ENCODE measurements around the gene CTXN1.
"Not testable (repeated sequence)": the region's sequence is repeated elsewhere in the genome, so short reads cannot be mapped to it uniquely, and the experiment has no call there.

Gene CTXN1

DNA sequence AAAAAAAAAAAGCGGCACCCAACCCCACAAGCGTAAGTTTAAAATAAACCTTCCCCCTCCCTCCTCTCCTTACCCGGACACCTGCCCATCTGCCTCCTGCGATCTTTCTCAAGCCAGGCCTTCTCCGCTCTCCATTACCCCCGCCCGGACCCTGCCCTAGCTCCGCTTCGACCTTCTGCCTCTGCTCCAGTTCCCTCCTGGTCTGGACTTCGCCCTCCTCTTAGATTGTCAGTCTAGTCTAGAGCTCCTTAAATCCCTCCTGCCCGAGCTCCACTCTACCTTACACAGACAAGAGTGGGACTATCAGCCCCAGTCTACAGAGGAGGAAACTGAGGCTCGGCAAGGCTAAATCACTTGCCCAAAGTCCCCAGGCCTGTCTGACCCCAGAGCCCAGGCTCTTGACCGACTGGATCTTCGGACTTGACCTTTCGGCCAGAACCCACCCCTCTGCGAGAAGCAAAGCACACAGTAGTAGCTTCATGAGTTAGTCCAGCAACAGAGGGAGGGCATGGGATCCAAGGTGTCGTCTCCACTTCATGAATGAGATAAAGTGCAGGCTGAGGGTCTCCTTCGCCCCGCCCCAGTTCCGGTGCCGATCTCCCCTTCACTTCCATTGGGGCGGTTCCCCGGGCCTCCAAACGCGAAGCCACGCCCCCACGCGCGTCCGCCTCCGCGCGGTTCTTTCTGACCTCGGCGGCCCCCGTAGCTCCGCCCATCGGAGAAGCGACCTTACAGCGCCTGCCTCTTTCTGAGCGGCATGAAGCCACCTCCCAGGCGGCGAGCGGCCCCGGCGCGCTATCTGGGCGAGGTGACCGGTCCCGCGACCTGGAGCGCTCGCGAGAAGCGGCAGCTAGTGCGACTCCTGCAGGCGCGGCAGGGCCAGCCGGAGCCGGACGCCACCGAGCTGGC is 6.1 kb downstream of the CTXN1 start, which contains the start of gene SNAPC2:
Gene SNAPC2, plus strand, starts transcription at position 729 of the 909 bp plus-strand sequence. Its CDS starts 29 bp downstream, at position 758.
- no peak for TF ChIP-seq CTCF (conservative IDR thresholded peaks at IDR 0.05; ENCODE audit: low read depth, low read length)
- peak within 1 kb of the TSS; percentile 80 for H3K4me3 ChIP-seq (ENCODE audit: low read depth, low read length)
- DNase-seq (ENCODE audit: low read depth) = peak; percentile 95

DNA sequence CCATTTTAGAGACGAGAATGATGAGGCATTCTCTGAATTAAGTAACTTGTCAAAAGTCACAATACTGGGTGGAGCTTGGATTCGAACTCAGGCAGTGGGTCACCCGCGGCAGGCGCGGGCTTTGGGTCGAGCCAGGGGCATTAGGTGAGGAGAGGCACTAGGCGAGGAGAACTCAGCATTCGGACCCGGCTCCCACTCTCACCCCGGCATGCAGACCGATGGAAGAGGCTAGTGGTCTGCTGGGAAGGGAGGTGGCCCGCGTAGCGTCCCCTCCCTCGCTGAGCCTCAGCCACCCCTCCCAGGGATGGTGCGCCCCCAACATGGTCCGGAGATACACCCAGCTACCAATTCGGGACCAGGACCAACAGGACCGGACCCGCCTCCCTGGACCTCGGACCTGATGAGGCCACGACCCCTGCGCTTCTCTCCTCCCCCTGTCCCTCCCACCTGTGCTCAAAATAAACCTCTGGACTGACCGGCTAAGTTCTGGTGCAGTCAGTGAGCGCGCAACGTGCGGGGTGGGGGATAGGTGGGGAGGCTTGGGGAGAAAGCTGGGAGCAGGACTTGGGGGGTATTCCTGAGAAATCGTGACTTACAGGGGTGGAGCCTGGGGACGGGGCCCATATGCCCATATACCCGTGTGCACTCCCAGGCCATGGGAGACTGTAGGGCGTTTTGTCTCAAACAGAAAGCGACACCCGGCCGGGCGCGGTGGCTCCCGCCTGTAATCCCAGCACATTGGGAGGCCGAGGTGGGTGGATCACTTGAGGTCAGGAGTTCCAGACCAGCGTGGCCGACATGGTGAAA is 7.1 kb downstream of the CTXN1 start:
- TF ChIP-seq CTCF (conservative IDR thresholded peaks at IDR 0.05; ENCODE audit: low read depth, low read length) = no peak
- no peak overlapping the region for H3K4me3 ChIP-seq (ENCODE audit: low read depth, low read length)
- DNase-seq (ENCODE audit: low read depth) = no peak

DNA sequence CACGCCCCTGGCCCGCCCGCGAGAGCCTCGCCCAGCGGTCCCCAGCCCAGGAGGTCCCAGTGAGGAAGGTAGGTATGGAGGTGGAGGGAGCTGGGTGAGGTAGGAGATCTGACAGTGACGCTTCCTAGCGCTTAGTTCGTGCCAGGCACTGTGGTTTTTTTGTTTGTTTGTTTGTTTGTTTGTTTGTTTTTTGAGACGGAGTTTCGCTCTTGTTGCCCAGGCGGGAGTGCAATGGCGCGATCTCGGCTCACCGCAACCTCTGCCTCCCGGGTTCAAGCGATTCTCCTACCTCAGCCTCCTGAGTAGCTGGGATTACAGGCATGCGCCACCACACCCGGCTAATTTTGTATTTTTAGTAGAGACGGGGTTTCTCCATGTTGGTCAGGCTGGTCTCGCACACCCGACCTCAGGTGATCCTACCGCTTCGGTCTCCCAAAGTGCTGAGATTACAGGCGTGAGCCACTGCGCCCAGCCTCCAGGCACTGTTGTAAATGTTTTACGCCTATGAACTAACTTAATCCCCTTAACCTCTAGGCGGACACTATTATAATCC is 7.8 kb downstream of the CTXN1 start:
- DNase-seq (ENCODE audit: low read depth) = not testable (repeated sequence)
- peak overlapping the region; percentile 34 for H3K4me3 ChIP-seq (ENCODE audit: low read depth, low read length)

DNA sequence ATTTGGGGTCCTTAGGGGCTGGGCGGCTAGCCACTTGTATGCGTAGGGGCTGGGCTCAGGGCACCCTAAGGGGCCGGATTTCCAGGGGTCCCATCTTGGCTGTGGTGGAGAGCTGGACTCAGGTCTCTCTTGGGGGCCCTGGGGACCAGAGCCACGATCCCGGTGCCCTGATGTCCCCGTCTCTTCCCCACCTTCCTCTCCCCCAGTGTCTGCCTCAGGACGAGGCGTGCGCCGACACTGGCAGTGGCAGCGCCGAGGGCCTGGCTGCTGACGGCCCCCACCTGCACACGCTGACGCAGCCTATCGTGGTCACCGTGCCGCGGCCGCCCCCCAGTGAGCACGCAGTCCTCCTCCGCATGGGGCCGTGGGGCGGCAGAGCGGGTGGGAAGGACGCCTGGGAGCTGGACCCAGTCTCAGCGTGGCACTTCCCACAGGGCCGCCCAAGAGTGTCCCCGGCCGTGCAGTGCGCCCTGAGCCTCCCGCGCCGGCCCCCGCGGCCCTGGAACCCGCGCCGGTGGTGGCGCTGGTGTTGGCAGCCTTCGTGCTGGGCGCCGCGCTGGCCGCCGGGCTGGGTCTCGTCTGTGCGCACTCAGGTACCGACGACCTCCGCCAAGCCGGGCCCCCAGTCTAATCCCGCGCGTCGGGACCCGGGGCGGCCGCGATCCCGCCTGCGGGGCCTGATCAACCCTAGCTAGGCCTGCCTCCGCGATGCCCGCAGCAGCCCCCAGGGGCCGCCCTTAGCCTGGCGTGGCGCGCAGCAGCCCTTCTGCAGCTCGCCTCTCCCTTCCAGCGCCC is 8.5 kb downstream of the CTXN1 start:
- peak overlapping the region; percentile 34 for H3K4me3 ChIP-seq (ENCODE audit: low read depth, low read length)
- DNase-seq (ENCODE audit: low read depth) = peak; percentile 62
- TF ChIP-seq CTCF (conservative IDR thresholded peaks at IDR 0.05; ENCODE audit: low read depth, low read length) = peak; percentile 58

- DNase-seq (ENCODE audit: low read depth) = no peak
- H3K4me3 ChIP-seq (ENCODE audit: low read depth, low read length) = no peak overlapping the region
- TF ChIP-seq CTCF (conservative IDR thresholded peaks at IDR 0.05; ENCODE audit: low read depth, low read length) = no peak
These were observed 9.0 kb downstream of the CTXN1 start for GRCh38 chr19:7916955-7917266.

- H3K4me3 ChIP-seq (ENCODE audit: low read depth, low read length) = peak overlapping the region; percentile 17
- no peak for TF ChIP-seq CTCF (conservative IDR thresholded peaks at IDR 0.05; ENCODE audit: low read depth, low read length)
- DNase-seq (ENCODE audit: low read depth) = no peak
These were observed 9.6 kb downstream of the CTXN1 start for GRCh38 chr19:7916103-7916954.
